Ishikawa (cell line): ENCODE data around the gene FIBCD1.

Source experiments
- EP300 ChIP-seq: IDR thresholded peaks from 2 replicates; pipeline ENCODE4 v1.6.1; 2012; ENCODE audit warnings: borderline replicate concordance
- TF ChIP-seq, protein P1 (sequence below): IDR thresholded peaks from 2 replicates; pipeline ENCODE4 v1.6.1; 2012; ENCODE audit warnings: low read depth, mild to moderate bottlenecking

DNA sequence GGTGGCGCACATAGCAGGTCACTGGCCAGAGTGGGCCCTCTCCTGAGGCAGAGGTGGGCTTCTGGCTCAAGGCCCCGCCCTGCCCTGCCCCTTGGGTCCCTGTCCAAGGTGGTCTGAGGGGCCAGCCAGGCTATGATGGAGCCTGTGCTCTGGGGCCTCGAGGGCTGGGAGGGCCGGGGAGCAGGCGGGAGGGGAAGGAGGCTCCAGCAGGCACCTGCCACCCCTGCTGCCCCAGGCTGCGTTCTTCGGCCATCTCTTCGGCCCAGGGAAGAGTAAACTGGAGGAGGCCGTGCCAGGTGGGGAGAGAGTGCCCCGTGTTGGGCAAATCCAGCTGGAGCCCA lies 14.6 kb downstream of the FIBCD1 start:
- TF ChIP-seq EP300 = no peak
- TF ChIP-seq, protein P1, sequence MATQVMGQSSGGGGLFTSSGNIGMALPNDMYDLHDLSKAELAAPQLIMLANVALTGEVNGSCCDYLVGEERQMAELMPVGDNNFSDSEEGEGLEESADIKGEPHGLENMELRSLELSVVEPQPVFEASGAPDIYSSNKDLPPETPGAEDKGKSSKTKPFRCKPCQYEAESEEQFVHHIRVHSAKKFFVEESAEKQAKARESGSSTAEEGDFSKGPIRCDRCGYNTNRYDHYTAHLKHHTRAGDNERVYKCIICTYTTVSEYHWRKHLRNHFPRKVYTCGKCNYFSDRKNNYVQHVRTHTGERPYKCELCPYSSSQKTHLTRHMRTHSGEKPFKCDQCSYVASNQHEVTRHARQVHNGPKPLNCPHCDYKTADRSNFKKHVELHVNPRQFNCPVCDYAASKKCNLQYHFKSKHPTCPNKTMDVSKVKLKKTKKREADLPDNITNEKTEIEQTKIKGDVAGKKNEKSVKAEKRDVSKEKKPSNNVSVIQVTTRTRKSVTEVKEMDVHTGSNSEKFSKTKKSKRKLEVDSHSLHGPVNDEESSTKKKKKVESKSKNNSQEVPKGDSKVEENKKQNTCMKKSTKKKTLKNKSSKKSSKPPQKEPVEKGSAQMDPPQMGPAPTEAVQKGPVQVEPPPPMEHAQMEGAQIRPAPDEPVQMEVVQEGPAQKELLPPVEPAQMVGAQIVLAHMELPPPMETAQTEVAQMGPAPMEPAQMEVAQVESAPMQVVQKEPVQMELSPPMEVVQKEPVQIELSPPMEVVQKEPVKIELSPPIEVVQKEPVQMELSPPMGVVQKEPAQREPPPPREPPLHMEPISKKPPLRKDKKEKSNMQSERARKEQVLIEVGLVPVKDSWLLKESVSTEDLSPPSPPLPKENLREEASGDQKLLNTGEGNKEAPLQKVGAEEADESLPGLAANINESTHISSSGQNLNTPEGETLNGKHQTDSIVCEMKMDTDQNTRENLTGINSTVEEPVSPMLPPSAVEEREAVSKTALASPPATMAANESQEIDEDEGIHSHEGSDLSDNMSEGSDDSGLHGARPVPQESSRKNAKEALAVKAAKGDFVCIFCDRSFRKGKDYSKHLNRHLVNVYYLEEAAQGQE = no peak
